T-cell (primary cell): ENCODE measurements around the gene ACP6. TPM values are rescaled to one million over a fixed set of nuclear protein-coding genes. Genes with fewer than 3 reads are reported as not detected.

ENCODE experiments used
- total RNA-seq, 35 experiments: library from RNA in 6 of 35; stranded (reverse) in 6 of 35; fragments of 120-200 nt in 1 of 35; gene quantifications; one replicate each; pipeline versions ENCODE4 v1.2.1 to v1.2.4 and lab custom pipeline; 2013 to 2026

The ACP6 gene
- total RNA-seq, 5 donors from 2014 or later (not counting 1 experiment from before 2014, with no cell fraction given), result 10.0 to 21.5 (median 19.4) TPM

Other genes with a start within 250 kb of the ACP6 start
- 10 to 100 TPM; 14.9 to 19.2 (median 15.8) TPM for gene BCL9, start 129.0 kb downstream of the ACP6 start, total RNA-seq
- gene GJA5, start 90.1 kb upstream of the ACP6 start, total RNA-seq, result not detected
- not detected for gene GJA8, start 232.3 kb upstream of the ACP6 start, total RNA-seq